HG02571 (cell line): ENCODE data around the gene GPR146.

ENCODE experiments used
- ATAC-seq: cut with Tn5 transposase; IDR thresholded peaks from one replicate; pipeline ENCODE4 v1.9.1; 2021; ENCODE audit warnings: mild to moderate bottlenecking, moderate library complexity; ENCODE audit not compliant: unreplicated experiment

GPR146 gene

GRCh38 chr7:1041551-1042491 lies 2.5 kb upstream of the GPR146 start:
- no peak for ATAC-seq

- no peak for ATAC-seq
Observed at GRCh38 chr7:1042492-1042833, 1.9 kb upstream of the GPR146 start.

- no peak for ATAC-seq
Observed at GRCh38 chr7:1043552-1044188, 676 bp upstream of the GPR146 start.

DNA sequence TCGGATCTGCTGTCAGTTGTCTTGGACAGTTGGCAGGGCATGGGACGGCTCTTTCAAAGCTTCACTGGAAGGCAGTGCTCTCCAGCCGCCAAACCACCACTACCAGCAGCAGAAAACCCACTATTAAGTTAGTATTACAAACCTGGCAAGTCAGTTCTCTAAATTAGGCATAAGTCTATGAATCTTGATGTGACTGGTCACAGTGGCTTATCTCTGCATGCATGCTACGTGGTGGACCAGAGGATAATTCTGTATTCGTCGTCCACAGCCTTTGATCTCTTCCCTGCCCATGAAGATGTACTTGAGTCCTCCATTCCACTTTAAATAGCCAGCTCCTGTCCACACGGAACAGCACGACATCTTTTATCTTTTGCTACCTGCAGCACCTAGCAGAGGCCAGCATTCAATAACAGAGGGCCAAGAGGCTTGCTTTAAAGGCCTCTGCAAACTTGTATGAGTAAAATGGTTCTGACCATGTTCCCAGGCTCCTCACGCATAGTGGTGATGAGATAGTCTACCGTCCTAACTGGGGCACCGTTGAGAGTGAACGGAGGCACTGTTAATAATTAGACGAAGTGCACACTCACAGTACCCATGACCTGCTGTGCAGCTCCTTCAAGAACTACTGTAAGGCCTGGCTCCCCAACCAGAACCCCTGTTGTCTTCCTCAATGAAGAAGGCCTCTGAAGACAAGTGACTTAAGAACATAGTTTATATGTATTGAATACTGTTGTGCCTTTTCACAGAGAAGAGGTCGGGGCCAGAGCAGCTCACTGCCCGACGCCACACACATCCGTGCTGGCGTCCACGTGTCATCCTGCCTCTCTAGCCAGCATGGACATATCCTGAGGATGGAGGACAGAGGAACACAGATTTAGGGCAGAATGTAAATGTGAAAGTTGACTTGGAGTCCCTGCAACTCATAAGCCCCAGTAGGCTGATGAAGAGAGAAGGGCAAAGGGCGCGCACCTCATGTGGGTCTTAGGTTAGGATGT lies 1.0 kb downstream of the GPR146 start:
- ATAC-seq = no peak

DNA sequence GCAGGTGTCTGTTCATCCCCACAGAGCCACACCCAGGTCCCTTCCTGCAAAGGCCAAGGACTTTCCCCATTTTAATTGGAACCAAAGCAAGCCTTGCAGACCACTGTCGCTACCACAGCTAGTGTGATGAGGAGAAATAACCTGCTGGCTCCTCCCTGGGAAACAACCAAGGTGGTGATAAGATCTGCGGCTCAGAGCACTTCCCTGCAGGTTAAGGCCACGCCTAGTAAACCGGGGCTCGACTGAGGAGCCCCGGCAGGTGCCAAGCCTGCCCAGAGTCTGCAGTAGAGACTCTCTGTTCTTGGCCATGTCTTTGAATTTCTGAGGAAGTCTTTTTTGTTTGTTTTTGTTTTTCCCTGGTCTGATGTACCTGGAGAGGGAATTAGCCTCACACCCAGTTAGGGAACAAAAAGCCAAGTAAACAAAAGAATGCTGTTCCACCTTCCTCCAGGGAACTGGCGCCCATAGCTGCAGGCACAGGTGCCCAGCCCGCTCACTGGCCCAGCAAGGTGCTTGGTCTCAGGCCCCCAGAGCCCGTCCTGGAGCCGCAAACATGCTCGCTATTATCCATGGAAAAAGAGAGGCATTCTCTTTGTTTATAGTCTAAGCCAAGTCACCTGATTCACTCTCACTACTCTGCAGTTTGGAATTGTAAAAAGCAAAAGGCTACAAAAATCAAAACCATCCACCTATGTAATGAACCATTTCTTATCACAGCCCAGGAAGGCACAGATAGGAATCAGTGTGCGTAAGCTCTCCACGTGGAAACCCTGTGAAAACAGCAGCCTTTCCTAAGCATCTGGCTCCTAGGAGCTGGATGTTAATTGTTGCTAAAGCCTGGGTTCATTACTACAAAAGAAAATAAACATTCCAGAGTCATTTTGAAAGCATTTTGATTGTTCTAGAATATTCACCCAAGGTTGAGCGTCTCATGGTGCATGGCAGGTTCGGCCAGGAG lies 2.7 kb downstream of the GPR146 start:
- no peak for ATAC-seq

GRCh38 chr7:1049006-1049741 lies 4.8 kb downstream of the GPR146 start:
- ATAC-seq = no peak

DNA sequence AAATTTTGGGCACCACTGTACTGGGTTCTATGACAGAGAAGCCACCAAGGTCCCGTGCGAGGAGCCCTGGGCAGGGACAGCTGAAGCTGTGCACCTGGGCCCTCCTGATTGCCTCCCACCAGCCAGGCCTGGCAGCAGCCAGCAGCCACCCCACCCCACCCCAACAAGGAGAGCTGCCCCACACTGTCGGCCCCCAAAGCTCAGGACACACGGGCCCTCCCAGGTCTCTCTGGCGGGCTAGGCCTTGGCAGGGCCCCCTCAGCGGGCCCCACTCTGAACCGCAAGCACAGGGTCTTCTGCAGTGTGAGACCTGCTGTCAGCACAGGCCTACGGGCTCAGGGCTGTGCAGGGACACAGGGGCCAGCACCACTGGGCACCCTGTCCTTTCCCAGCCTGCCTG lies 5.5 kb downstream of the GPR146 start:
- ATAC-seq = no peak

- ATAC-seq = no peak
Observed at GRCh38 chr7:1050254-1050906, 6.0 kb downstream of the GPR146 start.

DNA sequence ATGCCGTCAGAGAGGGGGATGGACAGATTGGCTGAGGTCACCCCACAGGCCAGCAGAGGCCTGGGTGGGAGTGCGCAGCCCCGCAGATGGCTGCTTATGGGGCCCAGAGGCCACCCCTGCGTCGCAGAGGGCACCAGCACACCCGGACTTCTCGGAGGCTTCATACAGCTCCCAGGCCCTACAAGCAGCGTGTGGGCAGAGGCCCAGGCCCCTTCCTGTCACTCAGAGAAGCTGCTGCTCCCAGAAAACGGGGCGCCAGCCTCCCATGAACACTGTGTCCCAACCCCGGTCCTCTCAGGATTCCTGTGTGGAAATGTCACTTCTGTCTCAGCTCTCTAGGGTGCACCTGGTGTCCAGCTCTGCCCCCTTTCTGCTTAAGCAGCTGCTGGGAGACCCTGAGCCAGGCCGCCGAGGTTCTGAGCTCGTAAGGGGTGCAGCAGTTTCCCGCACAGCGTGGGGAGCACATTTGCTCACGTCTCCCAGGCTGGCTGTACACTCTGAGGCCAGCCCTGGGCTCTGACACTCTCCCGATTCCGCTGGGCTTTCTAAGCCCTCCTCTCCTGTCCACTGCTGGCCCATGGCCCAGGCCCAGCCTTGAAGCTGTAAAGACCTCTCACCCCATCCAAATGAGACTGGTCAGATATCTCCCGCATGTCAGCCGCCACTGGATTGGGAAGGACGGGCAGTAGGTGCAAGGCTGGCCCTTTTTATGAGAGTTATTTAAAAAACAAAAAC lies 6.8 kb downstream of the GPR146 start:
- no peak for ATAC-seq

- no peak for ATAC-seq
Observed at GRCh38 chr7:1052031-1052818, 7.9 kb downstream of the GPR146 start.

DNA sequence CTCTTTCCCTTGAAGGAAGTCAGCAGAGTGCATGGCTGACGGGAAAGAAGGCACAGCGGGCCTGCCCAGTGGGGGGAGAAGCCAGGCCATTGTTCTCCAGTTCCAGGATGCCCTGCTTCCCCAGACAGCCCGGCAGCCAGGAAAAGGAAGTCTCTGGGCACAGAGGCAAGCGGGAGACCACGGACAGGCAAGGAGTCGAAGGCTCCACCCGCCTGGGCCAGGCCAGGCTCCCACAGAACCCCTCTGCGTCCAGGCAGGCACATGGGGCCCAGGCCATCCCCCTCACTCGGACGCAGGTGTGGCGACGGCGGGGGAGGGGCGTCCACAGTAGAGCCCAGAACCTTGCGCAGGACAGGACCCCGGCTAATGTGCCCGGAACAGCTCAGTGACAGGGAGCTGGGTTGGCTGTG lies 8.7 kb downstream of the GPR146 start:
- ATAC-seq = no peak

GRCh38 chr7:1053816-1054370 lies 9.5 kb downstream of the GPR146 start:
- no peak for ATAC-seq

DNA sequence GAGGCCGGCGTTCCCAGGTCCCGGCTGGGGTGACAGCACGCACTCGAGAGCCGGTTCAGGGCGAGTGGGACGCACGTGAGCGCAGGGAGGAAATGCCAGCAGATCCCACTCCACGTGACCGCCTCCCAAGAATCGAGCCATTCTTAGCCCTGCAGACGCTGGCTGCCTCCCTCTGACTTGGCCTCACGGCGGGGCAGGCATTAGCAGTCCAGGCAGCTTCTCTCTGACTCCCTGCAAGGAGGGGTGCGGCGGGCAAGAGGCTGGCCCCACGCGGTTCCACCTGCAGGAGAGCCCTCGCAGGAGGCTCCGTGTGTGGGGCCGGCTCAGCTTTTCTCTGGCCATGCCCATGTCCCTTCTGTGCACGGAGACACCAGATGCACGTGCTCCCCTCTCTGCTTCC lies 10.1 kb downstream of the GPR146 start:
- ATAC-seq = no peak

- no peak for ATAC-seq
Observed at GRCh38 chr7:1054861-1055450, 10.6 kb downstream of the GPR146 start.

GRCh38 chr7:1055491-1055955 lies 11.2 kb downstream of the GPR146 start:
- ATAC-seq = no peak

DNA sequence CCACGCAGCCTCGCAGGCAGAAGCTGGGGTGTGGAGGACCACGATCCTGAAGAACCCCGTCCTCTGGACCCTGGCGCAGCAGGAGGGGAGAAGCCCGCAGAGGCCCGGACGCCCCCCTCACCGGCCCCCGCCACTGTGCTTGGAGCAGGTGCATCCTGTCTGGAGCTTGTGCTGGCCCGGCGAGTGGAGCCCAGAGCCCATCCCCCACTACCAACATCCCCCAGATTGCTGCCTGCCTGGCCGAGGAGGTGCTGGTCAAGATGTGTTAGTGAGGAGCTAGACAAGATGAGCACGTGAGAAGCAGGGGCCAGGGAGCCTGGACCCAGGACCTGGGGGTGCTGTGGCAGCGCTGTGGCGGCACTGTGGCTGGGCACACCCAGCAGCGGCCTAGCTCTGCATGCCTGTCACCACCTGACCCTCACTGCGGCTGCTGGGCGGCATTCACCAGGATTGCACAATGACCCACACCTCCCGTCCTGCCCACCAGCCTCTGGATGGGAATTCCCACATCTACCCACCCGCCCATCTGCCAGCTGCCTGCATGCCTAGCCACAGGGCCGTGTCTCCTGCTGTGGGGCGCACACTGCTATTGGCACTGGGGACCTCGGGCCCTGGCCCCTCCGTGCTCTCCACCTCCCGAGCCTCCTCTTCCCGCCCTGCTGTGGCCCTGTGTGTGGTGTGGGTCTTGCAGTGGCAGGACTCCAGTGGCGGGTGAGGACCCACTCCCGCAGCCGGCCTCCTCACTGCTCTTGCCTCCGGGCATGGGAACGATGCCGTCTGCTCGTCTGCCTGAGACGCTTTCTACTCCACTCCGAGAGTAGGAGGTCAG lies 11.8 kb downstream of the GPR146 start:
- ATAC-seq = no peak
